SU-DHL-6 (cell line): ENCODE data around the gene B4GALNT4.
"Not testable (repeated sequence)": the region's sequence is repeated elsewhere in the genome, so short reads cannot be mapped to it uniquely, and the experiment has no call there.

ENCODE experiments used
- H2AFZ ChIP-seq: fragments of 200-600 bp; sonication (generic); 2 replicates; pipeline ENCODE4 v1.6.1; 2014; ENCODE audit warnings: low read depth, mild to moderate bottlenecking, moderate library complexity, mixed read lengths, antibody characterized with exemption, low read length; ENCODE audit not compliant: severe bottlenecking
- H3F3A ChIP-seq: fragments of 200-600 bp; shearing (Covaris generic); 2 replicates; pipeline ENCODE4 v1.6.0; 2016; ENCODE audit warnings: antibody characterized with exemption, mild to moderate bottlenecking; ENCODE audit not compliant: insufficient read depth
- H3K27ac ChIP-seq: fragments of 200-600 bp; sonication (generic); 2 replicates; pipeline ENCODE4 v1.5.1; 2016; ENCODE audit warnings: low read depth, mild to moderate bottlenecking, low read length, moderate library complexity, mixed read lengths
- H3K27me3 ChIP-seq: fragments of 200-600 bp; sonication (generic), shearing (Covaris generic); 2 replicates; pipeline ENCODE4 v1.6.0; 2014; ENCODE audit warnings: mild to moderate bottlenecking, low read length
- H3K36me3 ChIP-seq: fragments of 200-600 bp; sonication (generic); 2 replicates; pipeline ENCODE4 v1.6.1; 2014; ENCODE audit warnings: mild to moderate bottlenecking, low read length, mixed read lengths
- H3K4me2 ChIP-seq: fragments of 300-600, 200-600 bp; shearing (Covaris generic), sonication (generic); 2 replicates; pipeline ENCODE4 v1.6.0; 2014; ENCODE audit warnings: low read length, low read depth, mild to moderate bottlenecking; ENCODE audit not compliant: poor library complexity, severe bottlenecking
- H3K4me3 ChIP-seq: fragments of 200-600 bp; sonication (generic); 2 replicates; pipeline ENCODE4 v1.5.1; 2014; ENCODE audit warnings: antibody characterized with exemption, low read length, mild to moderate bottlenecking, mixed read lengths; ENCODE audit not compliant: insufficient read depth, poor library complexity, severe bottlenecking
- H3K79me2 ChIP-seq: fragments of 200-600 bp; sonication (generic); 2 replicates; pipeline ENCODE4 v1.6.1; 2014; ENCODE audit warnings: mild to moderate bottlenecking, low read length, moderate library complexity; ENCODE audit not compliant: insufficient read depth
- H3K9ac ChIP-seq: fragments of 200-600 bp; sonication (generic); 2 replicates; pipeline ENCODE4 v1.7.0; 2014; ENCODE audit warnings: mild to moderate bottlenecking, low read length
- H3K9me2 ChIP-seq: fragments of 200-600 bp; sonication (generic); replicated peaks from 2 replicates; pipeline ENCODE4 v1.6.1; 2014; ENCODE audit warnings: low read length; ENCODE audit not compliant: insufficient read depth
- H3K9me3 ChIP-seq: fragments of 200-600 bp; sonication (generic); 2 replicates; pipeline ENCODE4 v1.6.1; 2014; ENCODE audit warnings: low read length, mixed read lengths; ENCODE audit not compliant: insufficient read depth
- H4K20me1 ChIP-seq: fragments of 200-600 bp; sonication (generic); 2 replicates; pipeline ENCODE4 v1.6.1; 2014; ENCODE audit warnings: low read depth, mild to moderate bottlenecking, antibody characterized with exemption, low read length, moderate library complexity, mixed read lengths
- EZH2phosphoT487 ChIP-seq: fragments of 200-600 bp; sonication (generic), shearing (Covaris generic); conservative IDR thresholded peaks from 2 replicates; pipeline ENCODE4 v1.6.1; 2018; ENCODE audit warnings: mild to moderate bottlenecking, antibody characterized with exemption, low read length, moderate library complexity, mixed read lengths
- TF ChIP-seq, protein P1 (sequence below): fragments of 200-600 bp; sonication (generic); IDR thresholded peaks from one replicate; pipeline ENCODE4 v1.5.1; 2017; ENCODE audit warnings: antibody characterized with exemption, mild to moderate bottlenecking, low read length, moderate library complexity; ENCODE audit not compliant: insufficient read depth, poor library complexity, severe bottlenecking

Gene B4GALNT4

DNA sequence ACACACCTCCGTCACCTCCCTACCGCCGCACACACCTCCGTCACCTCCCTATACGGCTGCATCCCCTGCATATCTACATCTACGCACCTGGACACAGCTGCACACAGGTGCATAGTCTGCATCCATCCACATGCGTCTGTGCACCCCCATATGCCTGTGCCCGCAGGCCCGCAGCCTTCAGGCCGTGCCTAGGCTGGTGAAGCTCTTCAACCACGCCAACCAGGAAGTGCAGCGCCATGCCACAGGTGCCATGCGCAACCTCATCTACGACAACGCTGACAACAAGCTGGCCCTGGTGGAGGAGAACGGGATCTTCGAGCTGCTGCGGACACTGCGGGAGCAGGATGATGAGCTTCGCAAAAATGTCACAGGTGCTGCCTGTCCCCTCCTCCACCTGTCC, 29.5 kb downstream of the B4GALNT4 start:
- H3K36me3 ChIP-seq = no peaks in the 10 kb centered on the region

DNA sequence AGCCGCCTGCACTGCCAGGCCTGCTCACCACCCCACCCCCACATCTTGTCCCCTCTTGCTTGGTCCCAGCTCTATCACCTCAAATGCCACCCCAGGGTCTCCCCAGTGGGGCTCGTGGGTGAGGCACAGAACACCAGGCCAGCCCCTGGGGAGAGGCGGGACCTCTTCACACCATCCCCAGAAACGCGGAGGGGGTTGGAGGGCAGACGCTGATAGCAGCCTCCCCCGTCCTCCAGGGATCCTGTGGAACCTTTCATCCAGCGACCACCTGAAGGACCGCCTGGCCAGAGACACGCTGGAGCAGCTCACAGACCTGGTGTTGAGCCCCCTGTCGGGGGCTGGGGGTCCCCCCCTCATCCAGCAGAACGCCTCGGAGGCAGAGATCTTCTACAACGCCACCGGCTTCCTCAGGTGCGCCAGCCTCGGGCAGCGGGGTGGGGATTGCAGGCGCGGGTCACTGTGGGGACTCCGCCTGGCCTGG, 30.5 kb downstream of the B4GALNT4 start:
- H3K9me2 ChIP-seq = no peaks in the 10 kb centered on the region
- no peaks in the 10 kb centered on the region for H3K9me3 ChIP-seq
- H3F3A ChIP-seq = no peaks in the 10 kb centered on the region
- H4K20me1 ChIP-seq = no peaks in the 10 kb centered on the region
- TF ChIP-seq, protein P1, sequence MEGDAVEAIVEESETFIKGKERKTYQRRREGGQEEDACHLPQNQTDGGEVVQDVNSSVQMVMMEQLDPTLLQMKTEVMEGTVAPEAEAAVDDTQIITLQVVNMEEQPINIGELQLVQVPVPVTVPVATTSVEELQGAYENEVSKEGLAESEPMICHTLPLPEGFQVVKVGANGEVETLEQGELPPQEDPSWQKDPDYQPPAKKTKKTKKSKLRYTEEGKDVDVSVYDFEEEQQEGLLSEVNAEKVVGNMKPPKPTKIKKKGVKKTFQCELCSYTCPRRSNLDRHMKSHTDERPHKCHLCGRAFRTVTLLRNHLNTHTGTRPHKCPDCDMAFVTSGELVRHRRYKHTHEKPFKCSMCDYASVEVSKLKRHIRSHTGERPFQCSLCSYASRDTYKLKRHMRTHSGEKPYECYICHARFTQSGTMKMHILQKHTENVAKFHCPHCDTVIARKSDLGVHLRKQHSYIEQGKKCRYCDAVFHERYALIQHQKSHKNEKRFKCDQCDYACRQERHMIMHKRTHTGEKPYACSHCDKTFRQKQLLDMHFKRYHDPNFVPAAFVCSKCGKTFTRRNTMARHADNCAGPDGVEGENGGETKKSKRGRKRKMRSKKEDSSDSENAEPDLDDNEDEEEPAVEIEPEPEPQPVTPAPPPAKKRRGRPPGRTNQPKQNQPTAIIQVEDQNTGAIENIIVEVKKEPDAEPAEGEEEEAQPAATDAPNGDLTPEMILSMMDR = no peak
- no peak for TF ChIP-seq EZH2phosphoT487
- H3K27me3 ChIP-seq = no peaks in the 10 kb centered on the region
- H3K4me3 ChIP-seq = no peak overlapping the region
- H2AFZ ChIP-seq = no peak overlapping the region
- no peak overlapping the region for H3K9ac ChIP-seq
- H3K4me2 ChIP-seq = no peak overlapping the region
- H3K79me2 ChIP-seq = no peaks in the 10 kb centered on the region
- no peaks in the 10 kb centered on the region for H3K36me3 ChIP-seq
- no peak overlapping the region for H3K27ac ChIP-seq

More for the DNA sequence above, 29.5 kb downstream of the B4GALNT4 start:
- Histone ChIP-seq H3K9me2 (no peaks in the 10 kb centered on the region), H3K4me2 (no peak overlapping the region), H3K4me3 (no peak overlapping the region), H3K27ac (no peak overlapping the region), H2AFZ (no peak overlapping the region), H3K79me2 (no peaks in the 10 kb centered on the region), H3K9me3 (no peaks in the 10 kb centered on the region), H4K20me1 (no peaks in the 10 kb centered on the region), H3K9ac (no peak overlapping the region), H3F3A (no peaks in the 10 kb centered on the region), H3K27me3 (no peaks in the 10 kb centered on the region)
- no peak for TF ChIP-seq EZH2phosphoT487
- TF ChIP-seq, protein P1 = no peak

DNA sequence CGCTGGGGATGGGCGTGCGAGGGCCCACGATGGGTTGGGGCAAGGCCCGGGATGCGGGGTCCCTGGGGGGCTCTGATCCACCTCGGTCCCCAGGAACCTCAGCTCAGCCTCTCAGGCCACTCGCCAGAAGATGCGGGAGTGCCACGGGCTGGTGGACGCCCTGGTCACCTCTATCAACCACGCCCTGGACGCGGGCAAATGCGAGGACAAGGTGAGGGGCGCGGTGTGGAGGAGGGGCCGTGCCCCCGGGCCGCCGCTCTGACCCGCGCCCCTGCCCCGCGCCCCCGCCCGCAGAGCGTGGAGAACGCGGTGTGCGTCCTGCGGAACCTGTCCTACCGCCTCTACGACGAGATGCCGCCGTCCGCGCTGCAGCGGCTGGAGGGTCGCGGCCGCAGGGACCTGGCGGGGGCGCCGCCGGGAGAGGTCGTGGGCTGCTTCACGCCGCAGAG, 31.0 kb downstream of the B4GALNT4 start:
- Histone ChIP-seq H3F3A (no peaks in the 10 kb centered on the region), H3K27ac (no peak overlapping the region), H2AFZ (no peak overlapping the region), H3K79me2 (no peaks in the 10 kb centered on the region), H3K4me3 (no peak overlapping the region), H3K4me2 (no peak overlapping the region), H4K20me1 (no peaks in the 10 kb centered on the region), H3K9me3 (no peaks in the 10 kb centered on the region), H3K9me2 (no peaks in the 10 kb centered on the region), H3K36me3 (no peaks in the 10 kb centered on the region), H3K9ac (no peak overlapping the region), H3K27me3 (no peaks in the 10 kb centered on the region)
- TF ChIP-seq, protein P1 = no peak

DNA sequence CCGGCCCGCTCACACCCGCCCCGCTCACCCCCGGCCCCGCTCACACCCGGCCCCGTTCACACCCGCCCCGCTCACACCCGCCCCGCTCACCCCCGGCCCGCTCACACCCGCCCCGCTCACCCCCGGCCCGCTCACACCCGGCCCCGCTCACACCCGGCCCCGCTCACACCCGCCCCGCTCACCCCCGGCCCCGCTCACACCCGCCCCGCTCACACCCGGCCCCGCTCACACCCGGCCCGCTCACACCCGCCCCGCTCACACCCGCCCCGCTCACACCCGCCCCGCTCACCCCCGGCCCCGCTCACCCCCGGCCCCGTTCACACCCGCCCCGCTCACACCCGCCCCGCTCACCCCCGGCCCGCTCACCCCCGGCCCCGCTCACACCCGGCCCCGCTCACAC, 31.9 kb downstream of the B4GALNT4 start:
- not testable (repeated sequence) for H2AFZ ChIP-seq, H3K4me3 ChIP-seq, H3K9ac ChIP-seq, H3K9me2 ChIP-seq, H3K27ac ChIP-seq, H3K4me2 ChIP-seq, H3K9me3 ChIP-seq, H3K79me2 ChIP-seq, H3K27me3 ChIP-seq, H4K20me1 ChIP-seq, H3K36me3 ChIP-seq, H3F3A ChIP-seq
